Fibroblast of skin of right biceps (primary cell): ENCODE measurements around the gene PLIN4.
"Not testable (repeated sequence)": the region's sequence is repeated elsewhere in the genome, so short reads cannot be mapped to it uniquely, and the experiment has no call there.

Experiments used
- DNase-seq: peaks from one replicate; pipeline ENCODE4 v3.0.0-alpha.2; 2013

The PLIN4 gene, protein sequence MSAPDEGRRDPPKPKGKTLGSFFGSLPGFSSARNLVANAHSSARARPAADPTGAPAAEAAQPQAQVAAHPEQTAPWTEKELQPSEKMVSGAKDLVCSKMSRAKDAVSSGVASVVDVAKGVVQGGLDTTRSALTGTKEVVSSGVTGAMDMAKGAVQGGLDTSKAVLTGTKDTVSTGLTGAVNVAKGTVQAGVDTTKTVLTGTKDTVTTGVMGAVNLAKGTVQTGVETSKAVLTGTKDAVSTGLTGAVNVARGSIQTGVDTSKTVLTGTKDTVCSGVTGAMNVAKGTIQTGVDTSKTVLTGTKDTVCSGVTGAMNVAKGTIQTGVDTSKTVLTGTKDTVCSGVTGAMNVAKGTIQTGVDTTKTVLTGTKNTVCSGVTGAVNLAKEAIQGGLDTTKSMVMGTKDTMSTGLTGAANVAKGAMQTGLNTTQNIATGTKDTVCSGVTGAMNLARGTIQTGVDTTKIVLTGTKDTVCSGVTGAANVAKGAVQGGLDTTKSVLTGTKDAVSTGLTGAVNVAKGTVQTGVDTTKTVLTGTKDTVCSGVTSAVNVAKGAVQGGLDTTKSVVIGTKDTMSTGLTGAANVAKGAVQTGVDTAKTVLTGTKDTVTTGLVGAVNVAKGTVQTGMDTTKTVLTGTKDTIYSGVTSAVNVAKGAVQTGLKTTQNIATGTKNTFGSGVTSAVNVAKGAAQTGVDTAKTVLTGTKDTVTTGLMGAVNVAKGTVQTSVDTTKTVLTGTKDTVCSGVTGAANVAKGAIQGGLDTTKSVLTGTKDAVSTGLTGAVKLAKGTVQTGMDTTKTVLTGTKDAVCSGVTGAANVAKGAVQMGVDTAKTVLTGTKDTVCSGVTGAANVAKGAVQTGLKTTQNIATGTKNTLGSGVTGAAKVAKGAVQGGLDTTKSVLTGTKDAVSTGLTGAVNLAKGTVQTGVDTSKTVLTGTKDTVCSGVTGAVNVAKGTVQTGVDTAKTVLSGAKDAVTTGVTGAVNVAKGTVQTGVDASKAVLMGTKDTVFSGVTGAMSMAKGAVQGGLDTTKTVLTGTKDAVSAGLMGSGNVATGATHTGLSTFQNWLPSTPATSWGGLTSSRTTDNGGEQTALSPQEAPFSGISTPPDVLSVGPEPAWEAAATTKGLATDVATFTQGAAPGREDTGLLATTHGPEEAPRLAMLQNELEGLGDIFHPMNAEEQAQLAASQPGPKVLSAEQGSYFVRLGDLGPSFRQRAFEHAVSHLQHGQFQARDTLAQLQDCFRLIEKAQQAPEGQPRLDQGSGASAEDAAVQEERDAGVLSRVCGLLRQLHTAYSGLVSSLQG (N-terminal part only)

DNA sequence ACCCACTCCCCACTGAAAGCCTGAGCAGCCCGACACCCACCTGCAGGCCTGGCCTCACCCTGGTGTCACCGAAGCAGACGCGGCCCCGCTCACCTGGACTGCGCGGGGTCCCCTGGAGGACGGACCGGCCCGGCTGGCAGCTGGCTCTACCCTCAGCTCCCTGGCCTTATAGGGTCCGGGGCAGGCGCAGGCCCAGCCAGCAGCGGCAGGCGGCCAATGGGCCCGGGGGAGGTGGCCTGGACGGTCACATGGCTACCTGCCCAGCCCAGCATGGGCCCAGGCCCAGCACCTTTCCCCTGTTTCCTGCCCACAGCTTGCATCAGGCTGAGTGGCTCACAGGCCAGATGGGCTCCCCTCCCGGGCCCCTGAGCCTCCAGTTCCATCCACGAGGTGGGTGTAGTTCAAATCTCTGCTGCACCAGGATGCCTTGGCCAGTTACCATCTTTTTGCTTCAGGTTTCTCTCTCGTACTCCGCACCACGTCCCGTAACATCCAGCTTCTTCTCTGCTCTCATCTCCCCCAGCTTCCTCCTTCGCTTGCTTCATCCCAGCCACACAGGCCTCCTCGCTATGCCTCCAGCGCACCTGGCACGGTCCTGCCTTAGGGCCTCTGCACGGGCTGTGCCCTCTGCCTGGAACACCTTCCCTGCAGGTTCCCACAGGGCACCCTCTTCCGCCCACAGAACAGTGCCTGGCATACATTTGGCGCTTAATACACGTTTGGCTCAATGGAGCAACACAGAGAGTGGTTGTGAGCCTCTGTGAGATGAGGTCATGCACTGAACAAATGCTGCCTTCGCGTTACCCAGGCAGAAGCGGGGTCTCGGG is at the start of gene PLIN4:
TSS of gene PLIN4 (minus strand) at position 142 of the 827 bp plus-strand sequence. CDS start 214 bp downstream, outside the sequence.
- DNase-seq: peak; percentile 40

DNA sequence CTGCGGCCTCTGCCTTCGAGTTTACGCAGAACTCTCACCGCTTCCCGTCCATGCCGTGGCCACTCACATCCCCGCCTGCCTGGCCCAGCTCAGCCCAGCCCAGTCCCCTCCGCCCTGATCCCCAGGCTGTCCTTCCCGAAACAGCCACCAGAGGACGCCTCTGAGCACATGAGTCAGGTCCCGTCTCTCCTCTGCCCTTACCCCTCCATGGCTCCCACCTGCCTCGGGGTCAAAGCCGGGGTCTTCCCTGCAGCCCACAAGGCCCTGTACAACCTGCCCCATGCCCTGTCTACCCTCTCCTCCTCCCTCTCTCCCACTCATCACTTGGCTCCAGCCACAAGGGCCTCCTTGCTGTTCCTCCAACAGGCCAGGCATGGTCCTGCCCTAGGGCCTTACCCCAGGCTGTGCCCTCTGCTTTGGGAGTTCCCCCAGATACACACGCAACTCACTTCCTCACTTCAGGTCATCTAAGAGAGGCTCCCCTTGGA is 49.3 kb upstream of the PLIN4 start:
- DNase-seq: peak; percentile 53

DNA sequence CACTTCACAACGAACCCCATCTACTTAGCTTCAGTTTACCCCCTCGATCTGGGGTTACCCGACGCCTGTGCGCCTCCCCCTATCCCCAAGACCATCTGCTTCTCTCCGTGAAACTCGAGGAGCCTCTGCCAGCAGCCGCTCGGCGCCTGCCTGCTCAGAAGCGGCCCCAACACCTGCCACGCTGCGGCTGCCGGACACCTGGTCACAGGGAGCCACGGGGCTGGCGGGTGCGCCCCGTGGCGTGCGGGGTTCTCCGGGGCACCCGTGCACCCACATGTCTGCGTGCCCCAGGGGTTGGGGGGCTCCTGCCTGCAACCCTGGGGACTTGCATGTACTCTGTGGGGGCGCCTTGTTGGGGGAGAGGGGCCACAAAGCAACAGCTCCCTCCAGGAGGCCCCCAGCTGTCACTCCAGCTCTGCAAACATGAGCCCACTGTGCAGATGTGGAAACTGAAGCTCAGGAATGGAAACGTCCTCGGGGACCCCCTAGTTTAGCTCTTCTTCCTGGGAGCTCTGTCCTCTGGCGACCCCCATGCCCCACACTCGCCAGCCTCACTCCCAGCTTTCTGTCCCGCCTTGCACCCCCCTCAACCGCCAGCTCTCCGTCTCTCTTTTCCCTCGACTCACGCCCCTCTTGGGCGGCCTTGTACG is 48.2 kb upstream of the PLIN4 start:
- DNase-seq: no peak

DNA sequence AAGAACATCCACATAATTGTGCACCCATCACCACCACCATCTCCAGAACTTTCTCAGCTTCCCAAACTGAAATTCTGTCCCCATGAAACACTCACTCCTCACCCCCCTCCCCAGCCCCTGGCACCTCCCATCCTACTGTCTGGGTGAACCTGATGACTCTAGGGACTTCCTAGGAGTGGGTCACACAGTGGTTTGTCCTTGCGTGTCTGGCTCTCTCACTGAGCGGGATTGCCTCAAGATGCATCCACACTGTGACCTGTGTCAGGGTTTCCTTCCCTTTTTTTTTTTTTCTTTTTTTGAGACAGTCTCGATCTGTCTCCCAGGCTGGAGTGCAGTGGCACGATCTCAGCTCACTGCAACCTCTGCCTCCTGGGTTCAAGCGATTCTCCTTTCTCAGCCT is 45.3 kb upstream of the PLIN4 start:
- DNase-seq: not testable (repeated sequence)

DNA sequence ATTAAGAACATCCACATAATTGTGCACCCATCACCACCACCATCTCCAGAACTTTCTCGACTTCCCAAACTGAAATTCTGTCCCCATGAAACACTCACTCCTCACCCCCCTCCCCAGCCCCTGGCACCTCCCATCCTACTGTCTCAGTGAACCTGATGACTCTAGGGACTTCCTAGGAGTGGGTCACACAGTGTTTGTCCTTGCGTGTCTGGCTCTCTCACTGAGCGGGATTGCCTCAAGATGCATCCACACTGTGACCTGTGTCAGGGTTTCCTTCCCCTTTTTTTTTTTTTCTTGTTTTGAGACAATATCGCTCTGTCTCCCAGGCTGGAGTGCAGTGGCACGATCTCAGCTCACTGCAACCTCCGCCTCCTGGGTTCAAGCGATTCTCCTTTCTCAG is 43.8 kb upstream of the PLIN4 start:
- DNase-seq: not testable (repeated sequence)

DNA sequence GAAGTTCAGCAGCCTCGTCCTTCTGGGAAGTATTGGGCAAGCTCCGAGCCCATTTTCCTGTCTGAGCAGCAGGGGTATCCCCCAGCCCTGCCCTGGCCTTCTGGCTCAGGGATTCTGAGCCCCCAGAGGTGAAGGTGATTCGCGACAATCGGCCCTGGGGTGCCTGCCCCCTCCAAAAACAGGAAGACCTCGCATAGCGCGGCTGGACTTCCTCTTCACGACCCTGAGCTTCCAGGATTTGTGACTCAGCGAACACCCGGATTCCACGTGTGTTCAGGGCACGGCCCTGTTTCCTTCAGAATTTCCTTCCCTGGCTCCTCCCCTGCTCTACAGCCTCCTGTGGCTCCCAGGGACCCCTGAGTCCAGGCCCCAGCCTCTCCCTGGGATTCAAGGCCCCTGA is 41.3 kb upstream of the PLIN4 start, which contains the start of gene SEMA6B:
TSS of gene SEMA6B (minus strand) at position 116 of the 400 bp plus-strand sequence. CDS start 1,227 bp downstream, outside the sequence.
- DNase-seq: no peak

DNA sequence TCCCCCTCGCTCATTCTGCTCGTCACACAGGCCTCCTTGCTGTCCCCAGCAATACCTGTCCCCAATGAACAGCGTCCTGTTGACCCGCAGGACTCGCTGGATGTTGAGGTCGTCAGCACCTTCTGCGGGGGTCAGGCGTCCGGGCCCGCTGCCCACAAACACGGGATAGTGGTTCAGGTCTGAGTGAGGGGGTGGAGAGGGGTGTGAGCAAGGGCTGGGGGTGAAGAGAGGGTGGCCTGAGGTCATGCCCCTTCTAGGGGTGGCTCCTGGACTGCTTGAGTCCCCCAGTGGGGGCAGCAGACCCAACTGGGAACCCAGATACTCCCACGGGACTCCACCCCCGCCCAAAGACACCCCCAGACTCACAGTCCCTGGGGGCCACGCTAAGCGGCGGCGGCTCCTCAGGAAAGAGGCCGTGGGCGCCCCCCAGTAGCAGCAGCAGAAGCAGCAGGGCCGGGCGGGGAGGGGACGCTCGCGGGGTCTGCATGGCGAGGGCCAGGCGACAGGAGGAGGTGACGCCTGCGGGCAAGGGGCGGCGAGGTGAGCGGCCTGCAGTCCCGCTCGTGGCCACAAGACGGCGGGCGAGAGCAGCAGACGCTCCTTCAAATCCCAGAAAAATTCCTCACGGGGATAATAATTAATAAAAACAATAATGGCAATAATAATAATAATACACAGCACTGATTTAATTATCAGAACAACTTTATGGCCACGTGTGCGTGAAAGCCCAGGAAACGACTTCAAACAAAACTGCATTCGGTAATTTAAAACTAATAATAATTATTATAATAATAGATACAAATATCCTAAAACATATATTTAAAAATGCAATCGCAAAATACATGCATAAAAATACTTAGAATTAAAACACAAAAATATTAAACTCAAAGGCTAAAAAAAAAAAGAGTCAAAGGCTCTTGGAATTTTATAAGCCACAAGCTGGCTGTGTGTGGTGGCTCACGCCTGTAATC is 40.0 kb upstream of the PLIN4 start:
- no peak for DNase-seq

DNA sequence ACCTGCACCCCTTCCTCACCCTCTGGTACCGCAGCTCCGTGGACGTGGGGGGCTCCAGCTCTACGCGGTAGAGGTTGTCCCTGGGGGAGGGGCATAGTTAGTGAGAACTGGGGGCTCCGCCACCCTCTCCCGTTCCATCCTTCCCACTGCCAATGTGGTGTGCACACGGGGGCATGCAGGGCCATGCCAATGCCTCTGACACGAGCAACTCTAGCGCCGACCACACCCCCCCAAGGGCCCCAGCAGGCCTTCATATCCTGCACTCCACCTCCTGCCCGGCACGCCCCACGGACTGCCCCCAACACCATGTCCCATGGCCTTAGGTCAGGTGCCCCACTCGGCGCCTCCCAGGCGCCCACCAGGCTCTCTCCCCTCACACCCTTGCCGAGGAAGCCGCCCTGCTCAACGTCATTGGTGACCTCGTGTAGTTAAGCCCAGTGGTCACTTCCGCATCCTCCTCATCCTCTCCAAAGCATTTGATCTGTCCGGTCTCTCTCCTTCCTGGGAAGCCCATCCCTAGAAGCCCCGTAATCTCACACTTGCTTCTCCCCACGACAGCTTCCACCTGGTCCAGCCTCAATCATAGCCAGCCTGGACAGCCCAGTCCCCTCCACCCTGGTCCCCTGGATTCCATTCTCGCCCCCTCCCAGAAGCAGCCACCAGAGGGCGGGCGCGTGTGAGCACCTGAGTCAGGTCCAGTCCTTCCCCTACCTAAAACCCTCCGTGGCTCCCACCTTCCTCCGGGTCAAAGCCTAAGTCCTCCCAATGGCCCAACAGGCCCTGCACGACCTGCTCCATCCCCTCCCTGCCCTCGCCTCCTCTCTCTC is 39.1 kb upstream of the PLIN4 start:
- no peak for DNase-seq

DNA sequence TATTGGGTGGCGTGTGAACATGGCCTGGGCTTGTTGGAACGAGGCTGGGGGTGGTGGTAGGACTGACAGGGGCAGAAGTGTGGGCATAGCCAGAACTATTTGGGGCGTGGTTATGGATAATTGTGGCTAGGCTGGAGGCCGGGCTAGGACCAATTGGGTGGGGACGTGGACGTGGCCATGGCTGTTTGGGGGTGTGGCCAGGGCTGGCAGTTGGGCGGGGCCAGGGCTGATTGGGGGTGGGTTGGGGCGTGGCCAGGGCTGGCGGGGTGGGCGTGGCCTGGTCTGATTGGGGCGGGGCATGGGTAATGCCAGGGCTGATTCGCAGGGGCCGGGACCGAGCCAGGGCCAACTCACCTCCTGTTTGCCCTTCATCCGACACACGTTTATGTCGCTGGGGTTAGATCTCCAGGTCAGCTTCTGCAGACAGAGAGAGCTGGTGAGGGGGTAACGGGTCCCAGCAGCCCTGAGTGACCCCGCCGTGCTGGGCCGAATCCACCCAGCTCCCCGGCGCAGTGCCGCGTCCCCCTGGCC is 38.4 kb upstream of the PLIN4 start:
- peak; percentile 23 for DNase-seq

DNA sequence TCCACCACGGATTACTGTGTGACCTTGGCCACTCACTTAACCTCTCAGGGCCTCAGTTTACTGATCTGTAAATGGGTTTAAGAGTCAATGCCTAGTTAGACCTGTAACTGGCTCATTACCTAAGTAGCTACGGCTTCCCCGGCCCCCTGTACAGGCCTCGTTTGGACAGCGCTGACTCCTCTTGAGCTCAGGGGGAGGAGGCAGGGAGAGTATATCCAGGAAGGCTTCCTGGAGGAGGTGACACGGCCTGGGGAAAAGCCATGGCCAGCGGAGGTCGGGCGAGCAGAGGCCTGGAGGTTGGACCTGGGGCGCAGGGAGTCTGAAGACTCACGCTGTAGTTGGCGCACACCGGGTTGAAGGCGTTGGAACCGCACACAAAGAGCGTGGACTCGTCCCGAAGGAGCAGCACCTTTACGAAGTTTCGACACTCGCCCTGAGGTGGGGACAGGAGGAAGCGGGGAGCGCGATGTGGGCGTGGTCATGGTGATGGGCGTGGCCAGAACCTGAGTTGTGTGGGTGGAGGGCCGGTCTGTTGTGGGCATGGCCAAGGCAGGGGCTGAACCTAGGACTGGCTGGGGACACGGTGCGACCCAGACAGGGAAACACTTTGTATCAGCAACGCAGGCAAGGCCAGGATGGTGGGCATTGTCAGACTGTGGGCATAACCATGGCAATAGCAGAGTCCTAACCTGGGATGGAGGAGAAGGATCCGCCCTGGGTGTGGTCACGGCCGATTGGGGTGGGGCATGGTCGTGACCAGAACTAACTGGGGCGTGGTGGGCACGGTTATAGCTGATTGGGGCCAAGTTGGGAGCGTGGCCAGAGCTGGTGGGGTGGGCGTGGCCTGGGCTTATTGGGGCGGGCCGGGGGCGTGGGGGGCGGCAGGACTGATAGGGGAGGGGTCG is 37.6 kb upstream of the PLIN4 start:
- DNase-seq: no peak

DNA sequence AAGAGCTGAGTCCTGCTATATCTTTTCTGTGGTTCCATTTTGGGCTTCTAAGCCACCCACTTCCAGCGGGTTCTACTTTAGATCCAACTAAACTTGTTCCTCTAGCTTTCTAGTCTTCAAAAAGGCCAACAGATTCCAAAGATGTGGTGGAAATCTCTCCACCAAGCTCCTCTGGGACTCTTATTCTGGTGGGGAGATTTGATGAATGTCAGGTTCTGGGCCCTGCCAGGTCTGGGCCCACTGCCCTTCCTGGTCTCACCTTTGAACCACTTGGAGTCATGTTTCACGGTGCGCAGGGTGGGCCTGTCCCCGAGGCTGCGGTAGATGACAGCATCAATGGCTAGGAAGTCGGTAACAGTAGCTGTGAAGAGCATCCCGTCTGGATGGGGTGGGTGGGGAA is 36.4 kb upstream of the PLIN4 start:
- no peak for DNase-seq

DNA sequence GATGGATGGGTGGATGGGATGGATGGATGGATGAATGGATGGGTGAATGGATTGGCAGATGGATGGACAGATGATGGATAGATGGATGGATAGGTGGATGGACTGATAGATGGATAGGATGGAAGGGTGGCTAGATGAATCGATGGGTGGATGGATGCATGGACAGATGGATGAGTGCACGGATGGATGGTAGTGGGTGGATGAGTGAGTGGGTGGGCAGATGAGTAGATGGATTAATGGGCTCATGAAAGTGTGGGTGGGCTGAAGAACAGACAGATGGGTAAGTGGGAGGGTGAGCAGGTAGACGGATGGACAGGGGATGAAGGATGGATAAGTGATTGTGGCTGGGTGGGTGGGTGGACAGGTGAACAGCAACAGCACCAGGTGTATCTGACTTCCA is 35.5 kb upstream of the PLIN4 start:
- DNase-seq: no peak

DNA sequence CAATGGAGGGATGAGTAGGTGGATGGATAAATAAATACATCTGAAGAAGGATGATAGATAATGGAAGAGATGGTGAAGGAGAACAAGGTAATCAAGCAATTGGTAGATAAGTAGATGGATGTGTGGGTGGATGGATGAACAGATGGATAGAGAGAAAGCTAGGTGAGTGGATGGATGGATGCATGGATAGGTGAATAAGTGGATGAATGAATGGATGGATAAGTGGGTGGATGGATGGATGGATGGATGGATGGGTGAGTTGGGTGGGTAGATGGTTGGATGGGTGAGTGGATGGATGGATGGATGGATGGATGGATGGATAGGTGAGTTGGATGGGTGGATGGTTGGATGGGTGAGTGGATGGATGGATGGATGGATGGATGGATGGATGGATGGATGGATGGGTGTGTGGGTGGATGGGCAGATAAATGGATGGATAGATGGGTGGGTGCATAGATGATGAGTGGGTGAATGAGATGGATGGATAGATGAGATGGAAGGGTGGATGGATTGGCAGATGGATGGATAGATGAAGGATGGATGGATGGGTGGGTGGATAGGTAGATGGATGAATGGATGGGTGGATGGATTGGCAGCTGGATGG is 34.9 kb upstream of the PLIN4 start:
- DNase-seq: no peak

DNA sequence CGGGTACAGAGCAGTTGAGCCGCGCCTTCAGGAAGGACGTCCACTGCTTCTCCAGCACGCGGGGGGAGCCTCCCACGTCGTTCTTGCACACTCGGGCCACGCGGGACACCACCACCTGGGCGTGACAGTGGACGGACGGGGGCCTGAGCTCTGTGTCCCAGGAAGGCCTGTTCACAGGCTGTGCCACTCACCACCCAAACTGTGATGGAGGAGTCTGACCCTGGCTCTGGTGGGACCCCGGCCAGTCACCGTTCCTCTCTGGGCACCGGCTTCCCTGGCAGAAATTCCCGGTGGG is 34.2 kb upstream of the PLIN4 start:
- no peak for DNase-seq

DNA sequence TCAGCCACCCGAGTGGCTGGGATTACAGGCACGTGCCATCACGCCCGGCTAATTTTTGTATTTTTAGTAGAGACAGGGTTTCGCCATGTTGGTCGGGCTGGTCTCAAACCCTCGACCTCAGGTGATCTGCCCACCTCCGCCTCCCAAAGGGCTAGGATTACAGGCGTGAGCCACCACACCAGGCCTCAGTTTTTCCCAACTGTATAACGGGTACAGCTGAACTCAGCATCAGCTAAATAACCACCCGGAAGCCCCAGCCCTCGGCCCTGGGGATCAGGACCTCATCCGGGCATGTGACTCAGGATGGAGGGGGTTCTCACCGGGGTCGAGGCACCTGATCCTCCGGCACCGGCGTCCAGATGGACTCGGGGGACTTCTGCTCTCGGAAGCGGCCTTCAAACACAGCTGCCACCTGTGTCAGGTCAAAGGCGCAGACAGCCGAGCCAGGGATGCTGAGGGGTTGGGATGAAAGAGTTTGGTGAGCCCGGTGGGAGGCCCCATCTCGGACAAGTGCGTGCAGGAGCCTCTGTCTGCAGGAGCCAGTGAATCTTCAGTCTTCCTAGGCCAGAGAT is 32.3 kb upstream of the PLIN4 start:
- no peak for DNase-seq

DNA sequence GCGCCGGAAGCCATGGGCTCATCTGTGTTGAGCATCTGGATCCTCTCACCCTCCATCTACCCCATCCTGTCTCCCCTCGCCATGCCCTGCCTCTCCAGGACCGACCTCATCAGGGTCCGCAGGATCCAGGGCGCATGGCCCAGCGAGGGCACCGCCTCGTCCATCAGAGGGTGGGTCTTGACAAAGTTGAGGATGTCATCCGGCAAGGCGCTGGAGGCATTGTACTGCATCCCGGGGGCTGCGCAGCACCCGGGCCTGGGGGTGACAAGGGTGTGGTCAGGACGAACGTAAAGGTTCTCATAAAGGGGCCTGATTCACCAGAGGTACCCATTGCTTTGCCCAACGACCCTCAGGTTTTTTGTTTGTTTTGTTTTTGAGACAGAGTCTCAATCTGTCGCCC is 31.7 kb upstream of the PLIN4 start:
- DNase-seq: no peak

DNA sequence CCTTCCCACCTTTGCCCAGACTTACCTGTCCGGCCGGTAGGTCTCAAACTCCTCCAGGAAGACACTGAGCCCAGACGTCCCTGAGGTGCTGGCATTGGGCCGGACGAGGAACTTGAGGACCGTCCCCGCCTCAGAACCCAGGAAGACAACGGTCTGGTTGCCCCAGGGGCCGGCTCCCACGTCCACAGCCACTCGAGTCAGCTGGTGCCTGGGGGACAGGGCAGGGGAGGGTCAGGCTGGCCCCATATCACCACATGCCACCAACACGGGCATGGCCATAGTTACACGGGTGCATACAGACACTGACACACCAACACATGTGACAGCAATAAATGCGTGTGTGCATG is 29.9 kb upstream of the PLIN4 start:
- no peak for DNase-seq
